ENCODE results near the gene TGFBR2. TPM values are rescaled to one million over a fixed set of nuclear protein-coding genes. Genes with fewer than 3 reads are reported as not detected.

TGFBR2 gene
- total RNA-seq, 1 donor from 2014 or later = 289 TPM

DNA sequence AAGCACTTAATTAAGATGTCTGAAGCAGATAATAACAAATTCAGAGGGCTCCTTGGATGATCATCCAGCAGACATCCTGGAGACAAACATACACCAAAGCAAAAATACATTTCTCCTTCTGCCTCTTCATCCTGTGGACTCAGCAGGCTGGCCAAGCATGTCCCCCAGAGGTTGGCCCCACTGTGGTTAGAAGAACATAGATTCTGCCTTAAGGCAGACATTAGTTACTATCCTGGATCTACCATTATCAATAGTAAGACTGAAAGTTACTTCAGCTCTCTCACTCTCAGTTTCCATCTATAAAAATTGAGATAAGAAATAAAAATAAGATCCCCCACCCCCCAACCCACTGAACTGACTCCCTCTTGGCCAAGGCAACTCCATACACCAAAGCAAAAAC, 28.6 kb upstream of the TGFBR2 start:
- H3K4me1 ChIP-seq = no peaks in the 10 kb centered on the region
- no peak overlapping the region for H3K27ac ChIP-seq
- no peaks in the 10 kb centered on the region for H3K9me3 ChIP-seq
- H3K36me3 ChIP-seq = no peaks in the 10 kb centered on the region
- ATAC-seq = no peak
- no peak for TF ChIP-seq CTCF (IDR thresholded peaks at IDR 0.05)
- H3K27me3 ChIP-seq (ENCODE audit: low read depth) = no peaks in the 10 kb centered on the region
- no peak for DNase-seq
- intact Hi-C loops (cut with DNase I) = no loop called here
- H3K4me3 ChIP-seq = no peak overlapping the region

DNA sequence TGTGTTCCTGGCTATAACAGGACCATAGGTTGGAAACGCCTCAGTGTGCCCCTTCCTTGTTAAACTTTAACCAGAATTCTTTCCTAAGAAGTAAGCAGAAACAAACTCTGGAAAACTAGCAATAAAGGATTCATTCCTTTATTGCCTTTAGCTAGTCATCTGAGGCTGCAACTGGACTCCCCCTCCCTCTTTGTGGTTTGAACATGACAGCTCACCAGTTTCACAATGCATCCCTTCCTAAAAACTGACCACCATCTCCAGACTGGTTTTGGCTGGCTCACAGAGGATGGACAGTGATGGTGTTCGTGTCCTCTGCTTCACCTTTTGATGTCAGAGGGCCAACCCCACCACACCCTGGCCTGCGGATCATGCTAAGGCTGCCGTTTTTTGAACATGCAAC, 27.9 kb upstream of the TGFBR2 start:
- no peaks in the 10 kb centered on the region for H3K9me3 ChIP-seq
- H3K4me3 ChIP-seq = no peak overlapping the region
- TF ChIP-seq CTCF (IDR thresholded peaks at IDR 0.05) = no peak
- DNase-seq (peak; percentile 49), ATAC-seq (peak; percentile 66 to 87)
- intact Hi-C loops (cut with DNase I) = no loop called here
- H3K27me3 ChIP-seq (ENCODE audit: low read depth) = no peaks in the 10 kb centered on the region
- no peaks in the 10 kb centered on the region for H3K36me3 ChIP-seq
- H3K27ac ChIP-seq = no peak overlapping the region
- H3K4me1 ChIP-seq = no peaks in the 10 kb centered on the region

DNA sequence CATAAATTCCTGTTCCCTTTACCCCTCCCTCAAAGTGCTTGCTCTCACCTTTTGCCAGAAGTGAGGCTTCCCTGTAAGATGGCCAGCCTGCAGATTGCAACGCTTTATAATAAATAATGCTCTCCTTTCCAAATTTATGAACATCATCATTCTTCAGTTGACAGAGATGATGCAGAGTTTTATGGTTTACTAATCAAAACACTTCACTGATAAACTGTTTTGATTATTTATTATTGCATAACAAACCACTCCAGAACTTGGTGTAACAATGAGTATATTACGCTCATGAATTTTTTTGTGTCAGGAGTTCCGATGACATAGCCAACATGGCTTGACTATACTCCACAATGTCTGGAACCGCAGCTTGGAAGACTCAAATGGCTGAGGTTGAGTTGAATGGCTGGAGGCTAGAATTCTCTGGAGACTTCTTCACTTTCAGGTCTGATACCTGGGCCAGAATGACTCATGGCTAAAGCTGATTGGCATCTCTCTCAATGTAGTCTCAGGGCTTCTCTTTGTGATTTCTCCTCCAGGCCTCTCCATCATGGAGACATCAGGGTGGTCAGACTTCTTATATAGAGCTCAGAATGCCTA, 27.3 kb upstream of the TGFBR2 start:
- TF ChIP-seq CTCF (IDR thresholded peaks at IDR 0.05) = no peak
- DNase-seq = no peak
- no peaks in the 10 kb centered on the region for H3K27me3 ChIP-seq (ENCODE audit: low read depth)
- no peak overlapping the region for H3K27ac ChIP-seq
- intact Hi-C loops (cut with DNase I) = no loop called here
- no peak for ATAC-seq
- no peak overlapping the region for H3K4me3 ChIP-seq
- no peaks in the 10 kb centered on the region for H3K9me3 ChIP-seq
- H3K4me1 ChIP-seq = no peaks in the 10 kb centered on the region
- no peaks in the 10 kb centered on the region for H3K36me3 ChIP-seq

GRCh38 chr3:30581067-30581585, 25.3 kb upstream of the TGFBR2 start:
- no peaks in the 10 kb centered on the region for H3K27me3 ChIP-seq (ENCODE audit: low read depth)
- no peaks in the 10 kb centered on the region for H3K4me1 ChIP-seq
- no peak overlapping the region for H3K4me3 ChIP-seq
- H3K9me3 ChIP-seq = no peaks in the 10 kb centered on the region
- no peak for DNase-seq
- ATAC-seq = no peak
- H3K27ac ChIP-seq = no peak overlapping the region
- intact Hi-C loops (cut with DNase I) = no loop called here
- TF ChIP-seq CTCF (IDR thresholded peaks at IDR 0.05) = no peak
- no peaks in the 10 kb centered on the region for H3K36me3 ChIP-seq

DNA sequence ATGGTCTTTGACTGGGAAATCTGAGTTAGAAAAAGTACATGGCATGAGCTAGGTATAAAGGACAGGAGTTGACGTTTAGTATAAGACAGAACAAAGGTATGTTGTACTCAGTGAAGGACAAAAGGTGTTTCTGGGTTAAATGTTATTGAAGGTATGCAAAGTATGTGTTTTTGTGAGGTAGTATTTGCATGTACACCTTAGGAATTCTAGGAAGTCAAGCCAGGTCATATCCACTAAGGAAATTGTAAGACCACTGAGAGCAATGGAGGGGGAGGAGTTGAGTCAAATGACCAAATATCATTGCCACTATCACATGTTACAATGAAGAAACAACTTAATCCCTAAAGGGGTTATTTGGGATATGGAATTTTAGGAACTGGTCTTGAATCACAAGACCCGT, 24.4 kb upstream of the TGFBR2 start:
- Histone ChIP-seq H3K4me3 (no peak overlapping the region), H3K36me3 (no peaks in the 10 kb centered on the region), H3K27ac (no peak overlapping the region), H3K27me3 (ENCODE audit: low read depth) (no peaks in the 10 kb centered on the region), H3K4me1 (no peaks in the 10 kb centered on the region), H3K9me3 (no peaks in the 10 kb centered on the region)
- peak in 1 of 2 donors; percentile 71 for ATAC-seq
- intact Hi-C loops (cut with DNase I) = no loop called here
- no peak for TF ChIP-seq CTCF (IDR thresholded peaks at IDR 0.05)
- DNase-seq = no peak

Measured in lower lobe of right lung (tissue), 2 donors.